Iris pigment epithelial cell (primary cell): Measurements from ENCODE around the gene ANTXR2.
"Not testable (repeated sequence)": the region's sequence is repeated elsewhere in the genome, so short reads cannot be mapped to it uniquely, and the experiment has no call there.

Source experiments
- DNase-seq: peaks from one replicate; pipeline ENCODE4 v3.0.0-alpha.2; 2011; ENCODE audit warnings: low read depth

ANTXR2 gene

GRCh38 chr4:79915246-79915645 is 157.8 kb downstream of the ANTXR2 start:
- no peak for DNase-seq

- peak; percentile 85 for DNase-seq
These were observed 159.4 kb downstream of the ANTXR2 start for GRCh38 chr4:79913581-79913980.

- no peak for DNase-seq
These were observed 166.0 kb downstream of the ANTXR2 start for GRCh38 chr4:79907001-79907400.

GRCh38 chr4:79906303-79906702 is 166.7 kb downstream of the ANTXR2 start:
- DNase-seq: no peak

- DNase-seq: no peak
These were observed 167.8 kb downstream of the ANTXR2 start for GRCh38 chr4:79905212-79905611.

GRCh38 chr4:79904331-79904730 is 168.7 kb downstream of the ANTXR2 start:
- DNase-seq: no peak

- no peak for DNase-seq
These were observed 172.8 kb downstream of the ANTXR2 start for GRCh38 chr4:79900182-79900581.

GRCh38 chr4:79899481-79899880 is 173.5 kb downstream of the ANTXR2 start:
- DNase-seq: no peak

GRCh38 chr4:79898055-79898454 is 175.0 kb downstream of the ANTXR2 start:
- DNase-seq: no peak

- DNase-seq: no peak
These were observed 175.9 kb downstream of the ANTXR2 start for GRCh38 chr4:79897174-79897573.

GRCh38 chr4:79893456-79893855 is 179.6 kb downstream of the ANTXR2 start:
- DNase-seq: no peak

GRCh38 chr4:79889026-79889425 is 184.0 kb downstream of the ANTXR2 start:
- not testable (repeated sequence) for DNase-seq

- DNase-seq: no peak
These were observed 186.5 kb downstream of the ANTXR2 start for GRCh38 chr4:79886557-79886956.

- DNase-seq: no peak
These were observed 187.0 kb downstream of the ANTXR2 start for GRCh38 chr4:79886021-79886420.

- DNase-seq: no peak
These were observed 189.7 kb downstream of the ANTXR2 start for GRCh38 chr4:79883290-79883689.

- DNase-seq: no peak
These were observed 190.2 kb downstream of the ANTXR2 start for GRCh38 chr4:79882806-79883205.

GRCh38 chr4:79881407-79881806 is 191.6 kb downstream of the ANTXR2 start:
- DNase-seq: no peak

GRCh38 chr4:79877511-79877910 is 195.5 kb downstream of the ANTXR2 start:
- DNase-seq: no peak

- no peak for DNase-seq
These were observed 197.6 kb downstream of the ANTXR2 start for GRCh38 chr4:79875344-79875899.

- no peak for DNase-seq
These were observed 198.8 kb downstream of the ANTXR2 start for GRCh38 chr4:79874197-79874596.

- no peak for DNase-seq
These were observed 200.3 kb downstream of the ANTXR2 start for GRCh38 chr4:79872738-79873137.

- DNase-seq: no peak
These were observed 201.1 kb downstream of the ANTXR2 start for GRCh38 chr4:79871961-79872360.

- no peak for DNase-seq
These were observed 203.3 kb downstream of the ANTXR2 start for GRCh38 chr4:79869597-79870237.

GRCh38 chr4:79865201-79865597 is 207.8 kb downstream of the ANTXR2 start:
- DNase-seq: peak; percentile 68
